Right lobe of liver (tissue), 4 donors: ENCODE results near the gene KBTBD3.

Experiments
- POLR2A ChIP-seq: fragments of 450-650 bp; IDR thresholded peaks from one replicate; pipeline ENCODE4 v1.6.1; 2017; ENCODE audit warnings: antibody characterized with exemption, mild to moderate bottlenecking
- TF ChIP-seq, protein P1 (sequence below), 4 donors: fragments of 200-600 bp in 3 of 4; fragments of 450-650 bp in 1 of 4; IDR thresholded peaks; one replicate each; pipeline versions ENCODE4 v1.5.1 to v1.8.0; 2016 to 2022; ENCODE audit warnings: antibody characterized with exemption in 4 of 4, mild to moderate bottlenecking in 2 of 4
- donor health status: DM: no; HTN: no; CAD: no.
- donor health status: DM: no; HTN: no; CAD: no.
- donor health status: DM: no; HTN: yes; CAD: no.

DNA sequence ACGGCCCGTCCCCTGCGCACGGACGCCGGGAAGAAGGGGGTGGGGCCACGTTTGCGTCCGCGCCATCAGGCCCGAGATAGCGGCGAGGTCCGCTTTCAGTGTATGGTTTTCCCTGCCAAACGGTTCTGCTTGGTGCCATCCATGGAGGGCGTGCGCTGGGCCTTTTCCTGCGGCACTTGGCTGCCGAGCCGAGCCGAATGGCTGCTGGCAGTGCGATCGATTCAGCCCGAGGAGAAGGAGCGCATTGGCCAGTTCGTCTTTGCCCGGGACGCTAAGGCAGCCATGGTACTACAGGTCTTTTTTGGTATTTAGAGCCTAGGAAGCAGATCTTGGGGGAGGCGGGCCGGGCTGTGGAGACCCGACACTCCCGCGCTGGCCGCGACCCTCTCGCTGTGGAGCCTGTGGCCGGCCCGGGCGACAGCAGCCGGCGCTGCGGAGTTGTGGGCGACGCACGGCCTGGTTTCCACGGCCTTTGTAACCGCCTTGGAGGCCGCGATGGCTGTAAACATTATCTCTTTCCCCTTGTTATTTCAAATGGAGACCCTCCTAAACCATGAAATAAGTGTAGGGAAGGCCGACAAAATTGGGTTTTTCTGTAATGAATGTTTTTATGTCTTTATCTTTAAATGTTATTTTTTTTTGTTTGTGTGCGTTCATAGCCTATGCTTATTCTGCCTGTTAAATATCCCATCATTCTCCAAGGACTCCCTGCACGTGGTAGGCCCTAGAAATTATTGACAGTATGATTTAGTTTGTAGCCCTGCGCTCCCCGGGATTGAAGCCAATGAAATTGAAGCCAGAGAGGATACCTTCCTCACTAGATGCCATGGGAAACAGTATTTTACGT lies 685 bp upstream of the KBTBD3 start, which contains the start of gene AASDHPPT:
- TF ChIP-seq, protein P1, sequence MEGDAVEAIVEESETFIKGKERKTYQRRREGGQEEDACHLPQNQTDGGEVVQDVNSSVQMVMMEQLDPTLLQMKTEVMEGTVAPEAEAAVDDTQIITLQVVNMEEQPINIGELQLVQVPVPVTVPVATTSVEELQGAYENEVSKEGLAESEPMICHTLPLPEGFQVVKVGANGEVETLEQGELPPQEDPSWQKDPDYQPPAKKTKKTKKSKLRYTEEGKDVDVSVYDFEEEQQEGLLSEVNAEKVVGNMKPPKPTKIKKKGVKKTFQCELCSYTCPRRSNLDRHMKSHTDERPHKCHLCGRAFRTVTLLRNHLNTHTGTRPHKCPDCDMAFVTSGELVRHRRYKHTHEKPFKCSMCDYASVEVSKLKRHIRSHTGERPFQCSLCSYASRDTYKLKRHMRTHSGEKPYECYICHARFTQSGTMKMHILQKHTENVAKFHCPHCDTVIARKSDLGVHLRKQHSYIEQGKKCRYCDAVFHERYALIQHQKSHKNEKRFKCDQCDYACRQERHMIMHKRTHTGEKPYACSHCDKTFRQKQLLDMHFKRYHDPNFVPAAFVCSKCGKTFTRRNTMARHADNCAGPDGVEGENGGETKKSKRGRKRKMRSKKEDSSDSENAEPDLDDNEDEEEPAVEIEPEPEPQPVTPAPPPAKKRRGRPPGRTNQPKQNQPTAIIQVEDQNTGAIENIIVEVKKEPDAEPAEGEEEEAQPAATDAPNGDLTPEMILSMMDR (IDR thresholded peaks at IDR 0.05): no peak
- no peak for TF ChIP-seq POLR2A
